GM19372 (cell line): ENCODE measurements around the gene FADS3.

Experiments used
- ATAC-seq: cut with Tn5 transposase; IDR thresholded peaks from one replicate; pipeline ENCODE4 v1.9.1; 2021; ENCODE audit warnings: mild to moderate bottlenecking, low read depth, moderate library complexity; ENCODE audit not compliant: unreplicated experiment

Gene FADS3

DNA sequence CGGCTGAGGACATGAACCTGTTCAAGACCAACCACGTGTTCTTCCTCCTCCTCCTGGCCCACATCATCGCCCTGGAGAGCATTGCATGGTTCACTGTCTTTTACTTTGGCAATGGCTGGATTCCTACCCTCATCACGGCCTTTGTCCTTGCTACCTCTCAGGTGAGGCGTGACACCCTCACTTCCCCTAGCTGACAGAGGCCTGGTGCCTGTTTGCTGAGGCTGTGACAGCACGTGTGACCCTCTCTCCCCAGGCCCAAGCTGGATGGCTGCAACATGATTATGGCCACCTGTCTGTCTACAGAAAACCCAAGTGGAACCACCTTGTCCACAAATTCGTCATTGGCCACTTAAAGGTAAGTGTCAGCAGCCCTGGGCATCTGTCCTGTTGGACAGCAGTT lies 51.0 kb downstream of the FADS3 start:
- ATAC-seq, result no peak

DNA sequence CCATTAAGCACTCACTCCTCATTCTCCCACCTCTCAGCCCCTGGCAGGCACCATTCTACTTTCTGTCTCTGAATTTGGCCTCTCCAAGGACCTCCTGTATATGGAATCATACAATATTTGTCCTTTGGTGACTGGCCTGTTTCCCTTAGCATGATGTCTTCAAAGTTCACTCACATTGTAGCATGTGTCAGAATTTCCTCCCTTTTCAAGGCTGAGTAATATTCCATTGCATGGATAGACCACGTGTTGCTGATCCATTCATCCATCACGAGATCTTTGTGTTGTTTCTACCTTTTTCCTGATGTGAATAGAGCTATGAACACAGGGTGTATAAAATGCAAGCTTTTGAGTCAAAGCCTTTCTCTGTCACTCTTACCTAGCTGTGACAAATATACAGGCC lies 51.6 kb downstream of the FADS3 start:
- no peak for ATAC-seq

DNA sequence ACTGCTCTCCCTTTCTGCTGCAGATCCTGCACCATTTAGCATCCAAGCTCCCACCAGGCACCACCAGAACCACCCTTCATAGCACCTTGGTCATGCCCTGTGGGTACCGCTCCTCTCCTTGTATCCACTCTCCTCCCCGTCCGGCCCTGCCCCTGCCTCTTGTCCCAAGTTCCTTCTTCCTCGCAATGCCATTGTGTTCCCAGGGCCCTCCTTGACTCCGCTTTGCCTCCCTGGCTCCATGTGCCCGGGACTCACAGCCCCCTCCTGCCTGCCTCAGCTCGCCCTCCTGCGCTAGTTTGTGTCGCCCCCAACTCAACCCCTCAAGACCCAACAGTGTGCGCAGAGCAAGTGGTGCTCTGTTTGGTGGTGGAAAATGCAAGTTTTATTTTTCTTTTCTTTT lies 52.4 kb downstream of the FADS3 start:
- ATAC-seq, result no peak

DNA sequence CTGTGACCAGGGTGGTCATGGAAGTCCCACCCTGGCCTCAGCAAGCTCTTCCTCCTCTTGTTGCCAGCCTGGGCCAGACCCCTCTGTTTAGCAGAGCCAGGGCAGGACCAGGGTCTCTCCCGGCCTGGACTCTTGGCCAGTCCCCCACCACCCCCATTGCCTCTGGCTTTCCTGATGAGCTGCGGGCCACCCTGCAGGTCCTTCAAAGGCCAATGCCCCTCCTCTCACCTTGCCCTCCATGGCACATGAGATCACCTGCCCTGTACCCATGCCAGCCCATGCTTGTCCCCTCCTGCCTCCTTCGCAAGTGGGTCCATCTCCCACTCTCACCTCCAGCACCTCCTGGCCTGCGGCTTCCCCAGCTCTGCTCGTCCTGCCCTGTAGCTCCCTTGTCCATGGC lies 52.8 kb downstream of the FADS3 start:
- ATAC-seq, result no peak

DNA sequence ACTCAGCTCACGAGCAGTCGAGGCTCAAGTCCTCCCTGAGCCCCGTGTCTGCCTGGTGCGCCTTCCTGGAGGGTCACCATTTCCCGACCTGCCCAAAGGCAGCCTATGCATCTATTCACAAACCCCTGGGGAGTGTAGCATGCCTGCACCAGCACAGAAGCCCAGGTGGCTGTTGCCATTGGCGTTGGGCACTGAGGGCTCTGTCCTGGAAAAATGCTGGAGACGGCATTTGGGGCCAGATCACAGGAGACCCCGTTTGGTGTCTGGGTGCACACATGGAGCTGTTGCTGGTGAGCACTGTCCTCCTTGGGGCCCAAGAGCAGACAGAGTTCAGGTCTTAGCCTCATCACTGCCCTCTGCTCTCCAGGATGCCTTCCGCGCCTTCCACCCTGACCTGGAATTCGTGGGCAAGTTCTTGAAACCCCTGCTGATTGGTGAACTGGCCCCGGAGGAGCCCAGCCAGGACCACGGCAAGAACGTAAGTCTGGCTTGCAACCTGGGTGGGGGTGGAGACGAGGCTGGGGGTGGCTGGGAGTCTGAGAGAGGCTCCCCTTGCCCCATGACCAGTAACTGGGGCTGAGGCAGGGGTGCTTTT lies 53.8 kb downstream of the FADS3 start:
- ATAC-seq, result no peak

DNA sequence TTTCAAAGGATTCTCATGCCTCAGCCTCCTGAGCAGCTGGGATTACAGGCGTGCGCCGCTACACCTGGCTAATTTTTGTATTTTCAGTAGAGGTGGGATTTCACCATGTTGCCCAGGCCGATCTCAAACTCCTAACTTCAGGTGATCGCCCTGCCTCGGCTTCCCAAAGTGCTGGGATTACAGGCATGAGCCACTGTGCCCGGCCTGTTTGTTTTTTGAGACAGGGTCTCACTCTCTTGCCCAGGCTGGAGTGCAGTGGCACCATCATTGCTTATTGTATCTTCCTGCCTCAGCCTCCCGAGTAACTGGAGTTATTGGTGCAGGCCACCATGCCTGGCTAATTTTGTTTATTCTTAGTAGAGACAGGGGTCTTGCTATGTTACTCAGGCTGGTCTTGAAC lies 55.2 kb downstream of the FADS3 start:
- ATAC-seq, result no peak

DNA sequence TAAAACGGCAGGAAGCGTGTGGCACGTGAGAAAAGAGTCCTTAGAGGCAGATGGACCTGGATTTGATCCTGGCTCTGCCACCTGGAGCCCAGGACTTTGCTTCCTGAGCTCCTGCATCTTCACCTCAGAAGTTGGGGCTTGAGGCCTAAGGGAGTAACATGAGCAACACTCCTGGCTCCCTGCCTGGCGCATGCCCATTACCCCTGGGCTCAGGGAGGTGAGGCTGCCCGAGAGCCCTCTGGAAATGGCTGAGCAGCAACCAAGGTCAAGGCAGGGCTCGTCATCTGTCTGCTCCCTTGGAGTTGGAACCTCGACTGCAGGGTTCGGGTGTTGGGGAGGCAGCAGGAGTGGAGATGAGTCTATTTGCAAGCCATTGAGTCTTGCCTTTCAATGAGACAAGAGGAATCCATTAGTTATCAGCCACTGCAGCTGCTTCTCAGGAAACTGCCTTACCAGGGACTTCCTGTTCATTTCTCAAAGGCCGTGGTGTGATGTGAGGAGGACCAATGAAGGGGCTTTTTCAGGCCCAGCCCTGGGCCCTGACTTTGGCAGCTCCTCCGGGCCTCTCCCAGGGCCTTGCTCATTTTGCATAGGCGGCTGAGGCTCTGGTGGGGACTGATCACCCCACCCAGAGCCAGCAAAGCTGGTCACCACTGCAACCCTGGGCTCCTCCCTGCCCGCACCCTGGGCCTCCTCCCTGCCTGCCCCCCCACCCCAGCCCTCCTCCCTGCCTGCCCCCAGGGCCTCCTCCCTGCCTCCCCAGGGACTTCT lies 56.9 kb downstream of the FADS3 start:
- peak; percentile 97 for ATAC-seq

DNA sequence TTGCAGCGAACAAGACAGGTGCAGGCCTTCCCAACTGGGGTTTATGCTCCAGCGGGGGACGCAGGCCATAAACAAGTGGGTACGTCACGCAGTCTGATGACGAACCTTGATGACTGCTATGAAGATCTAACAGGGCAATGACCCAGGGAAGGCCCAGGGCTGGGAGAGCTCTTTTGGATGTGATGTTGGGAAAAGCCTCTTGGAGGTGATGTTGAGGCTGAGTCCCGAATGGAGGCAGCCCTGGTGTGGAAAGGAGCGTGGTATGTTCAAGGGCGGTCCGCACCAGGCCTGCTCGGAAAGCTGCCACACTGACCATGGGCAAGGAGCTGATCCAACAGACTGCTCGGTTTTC lies 57.4 kb downstream of the FADS3 start:
- ATAC-seq, result no peak

DNA sequence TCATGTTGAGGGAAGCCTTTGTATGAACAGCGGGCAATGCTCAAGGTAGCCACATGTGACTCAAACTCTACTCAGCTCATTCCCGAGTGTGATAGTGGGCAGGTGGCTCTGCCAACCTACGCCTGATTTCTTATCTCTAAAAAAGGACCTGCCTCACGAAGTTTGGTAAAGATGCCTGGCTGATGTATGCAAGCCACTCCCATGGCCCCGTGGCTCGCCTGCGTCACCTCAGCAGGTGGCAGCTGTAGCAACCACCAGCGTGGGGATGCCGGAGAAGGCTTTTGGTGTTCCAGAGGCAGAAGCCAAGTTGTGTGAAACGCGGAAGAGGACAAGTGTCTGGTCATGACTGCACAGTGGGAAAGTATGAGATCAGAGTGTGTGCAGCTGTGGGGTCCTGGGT lies 57.9 kb downstream of the FADS3 start:
- ATAC-seq, result no peak

DNA sequence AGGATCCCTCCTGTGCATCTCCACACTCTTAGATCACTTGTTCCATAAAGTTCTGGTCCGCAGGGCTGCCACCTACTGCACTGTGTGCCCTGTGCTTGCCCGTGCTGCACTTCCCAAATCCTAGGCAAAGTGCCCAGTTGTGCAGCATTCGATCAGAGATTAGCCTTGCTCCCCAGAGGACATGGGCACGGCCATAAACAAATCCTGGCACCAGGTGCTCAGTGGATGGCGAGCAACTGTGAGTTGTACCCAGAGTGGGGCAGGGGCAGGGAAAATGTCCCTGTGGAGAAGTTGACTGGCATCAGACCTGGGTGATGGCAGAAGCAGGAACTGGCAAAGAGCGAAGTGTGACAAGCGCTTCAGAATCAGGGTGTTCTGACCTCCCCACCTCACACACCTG lies 58.6 kb downstream of the FADS3 start:
- ATAC-seq, result no peak

DNA sequence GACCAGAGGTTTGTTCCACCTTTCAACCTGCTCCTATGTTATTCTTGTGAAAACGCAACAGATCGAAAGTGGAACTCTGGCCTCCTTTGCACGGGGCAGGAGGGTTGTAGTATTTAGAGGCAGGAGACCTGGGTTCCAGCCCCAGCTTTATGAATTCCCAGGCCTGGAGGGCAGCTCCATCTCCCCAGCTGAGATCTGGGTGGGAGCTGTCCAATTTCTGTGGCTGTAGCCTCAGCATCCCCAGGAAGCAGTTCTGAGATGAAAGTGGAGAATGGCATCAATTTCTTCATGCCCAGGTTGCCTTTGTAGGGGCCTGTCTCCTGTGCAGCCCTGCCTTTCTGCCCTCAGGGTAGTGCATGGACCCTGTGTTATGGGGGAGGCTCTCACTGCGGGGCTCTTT lies 59.1 kb downstream of the FADS3 start:
- no peak for ATAC-seq

DNA sequence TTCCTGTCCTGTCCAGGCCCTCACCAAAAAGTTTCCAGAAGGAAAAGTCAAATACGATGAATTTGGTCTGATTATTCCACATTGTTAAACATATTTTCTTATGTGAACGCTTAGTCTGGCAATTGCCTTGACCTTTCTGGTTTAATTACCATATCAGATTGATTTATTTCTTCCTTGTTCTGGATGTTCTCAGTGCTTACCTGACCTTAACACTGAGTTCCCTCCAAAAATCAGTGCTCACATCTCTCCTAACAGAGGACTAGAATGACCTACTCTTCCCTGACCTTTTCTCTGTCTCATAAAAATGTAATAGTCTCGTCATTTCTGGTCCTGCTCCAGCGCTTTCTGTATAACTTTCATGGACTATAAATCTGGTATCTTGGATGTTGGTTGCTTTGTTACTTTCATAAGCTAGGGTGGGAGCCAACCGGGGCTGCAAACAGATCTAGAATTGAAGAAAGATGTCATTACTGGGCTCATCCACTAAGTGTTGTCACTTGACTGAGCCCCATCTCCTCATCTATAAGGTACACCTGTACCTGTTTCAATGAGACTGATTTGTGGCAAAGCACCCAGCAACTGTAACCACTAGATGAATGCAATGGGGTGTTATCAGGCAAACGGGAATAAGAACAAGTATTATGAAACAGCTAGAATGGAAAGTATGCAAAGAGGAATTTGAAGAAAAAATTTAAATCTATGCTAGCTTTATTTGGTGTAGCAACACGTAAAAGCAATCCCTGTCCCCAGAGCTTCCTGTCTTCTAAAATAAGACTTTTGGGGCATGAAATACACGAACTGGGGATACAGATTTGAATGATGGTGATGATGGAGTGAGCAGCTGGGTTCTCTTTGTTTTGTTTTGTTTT lies 60.9 kb downstream of the FADS3 start:
- ATAC-seq, result no peak

DNA sequence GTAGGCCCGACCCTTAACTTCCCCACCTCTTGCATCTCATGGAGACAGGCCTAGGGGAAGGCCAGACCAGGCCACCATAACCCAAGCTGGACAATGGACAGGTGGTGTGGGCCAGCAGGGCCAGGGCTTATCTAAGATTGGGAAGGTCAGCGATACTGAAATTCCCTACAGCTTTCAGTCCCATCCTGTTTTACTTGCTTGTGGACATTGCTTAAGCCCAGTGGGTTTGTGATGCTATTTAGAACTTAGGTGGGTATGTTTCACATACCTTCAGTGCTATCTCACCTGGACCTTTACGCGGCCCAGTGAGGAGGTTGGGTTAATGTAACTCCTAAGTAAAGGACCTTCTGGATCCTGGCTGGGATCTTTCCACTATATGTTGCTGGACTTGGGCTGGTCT lies 61.5 kb downstream of the FADS3 start:
- ATAC-seq, result no peak

DNA sequence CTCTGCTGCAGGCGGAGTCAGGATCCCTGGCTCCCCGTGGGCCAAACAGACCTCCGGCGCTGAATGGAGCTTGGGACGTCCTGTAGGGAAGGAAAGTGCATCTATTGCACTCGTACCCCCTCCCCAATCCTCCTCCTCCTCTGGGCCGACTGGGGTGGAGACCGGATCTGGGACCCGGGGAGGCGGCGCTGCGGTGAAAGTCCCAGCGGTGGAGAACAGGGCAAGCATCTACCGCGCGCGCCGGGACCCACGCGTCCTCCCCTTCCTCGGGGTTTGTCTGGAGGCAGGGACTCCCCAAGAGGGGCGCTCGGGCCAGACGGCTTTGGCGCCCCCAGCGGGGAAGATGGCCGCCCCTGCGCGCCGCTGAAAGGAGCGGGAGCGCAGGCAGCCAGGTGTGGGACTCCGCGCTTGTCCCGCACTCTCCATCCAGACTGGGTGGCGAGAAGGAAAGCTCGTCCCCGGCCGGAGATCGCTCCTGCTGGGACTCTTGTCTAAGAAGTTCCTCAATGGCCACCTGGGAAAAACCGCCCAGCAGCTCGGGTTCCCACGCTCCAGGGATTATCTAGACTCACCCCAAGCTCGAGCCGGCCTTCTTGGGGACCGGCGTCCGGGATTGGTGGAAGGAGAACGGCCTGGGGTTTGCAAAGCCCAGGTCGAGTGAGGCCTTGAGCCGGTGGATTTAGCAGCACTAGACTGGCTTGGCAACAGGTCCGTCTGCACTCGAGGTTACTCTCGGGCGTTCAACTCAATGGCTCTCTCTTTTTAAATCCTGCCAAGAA lies 62.5 kb downstream of the FADS3 start:
- ATAC-seq, result no peak

DNA sequence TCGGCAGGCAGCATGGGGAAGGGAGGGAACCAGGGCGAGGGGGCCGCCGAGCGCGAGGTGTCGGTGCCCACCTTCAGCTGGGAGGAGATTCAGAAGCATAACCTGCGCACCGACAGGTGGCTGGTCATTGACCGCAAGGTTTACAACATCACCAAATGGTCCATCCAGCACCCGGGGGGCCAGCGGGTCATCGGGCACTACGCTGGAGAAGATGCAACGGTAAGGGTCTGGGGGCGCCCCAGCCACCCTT lies 63.0 kb downstream of the FADS3 start:
- no peak for ATAC-seq

DNA sequence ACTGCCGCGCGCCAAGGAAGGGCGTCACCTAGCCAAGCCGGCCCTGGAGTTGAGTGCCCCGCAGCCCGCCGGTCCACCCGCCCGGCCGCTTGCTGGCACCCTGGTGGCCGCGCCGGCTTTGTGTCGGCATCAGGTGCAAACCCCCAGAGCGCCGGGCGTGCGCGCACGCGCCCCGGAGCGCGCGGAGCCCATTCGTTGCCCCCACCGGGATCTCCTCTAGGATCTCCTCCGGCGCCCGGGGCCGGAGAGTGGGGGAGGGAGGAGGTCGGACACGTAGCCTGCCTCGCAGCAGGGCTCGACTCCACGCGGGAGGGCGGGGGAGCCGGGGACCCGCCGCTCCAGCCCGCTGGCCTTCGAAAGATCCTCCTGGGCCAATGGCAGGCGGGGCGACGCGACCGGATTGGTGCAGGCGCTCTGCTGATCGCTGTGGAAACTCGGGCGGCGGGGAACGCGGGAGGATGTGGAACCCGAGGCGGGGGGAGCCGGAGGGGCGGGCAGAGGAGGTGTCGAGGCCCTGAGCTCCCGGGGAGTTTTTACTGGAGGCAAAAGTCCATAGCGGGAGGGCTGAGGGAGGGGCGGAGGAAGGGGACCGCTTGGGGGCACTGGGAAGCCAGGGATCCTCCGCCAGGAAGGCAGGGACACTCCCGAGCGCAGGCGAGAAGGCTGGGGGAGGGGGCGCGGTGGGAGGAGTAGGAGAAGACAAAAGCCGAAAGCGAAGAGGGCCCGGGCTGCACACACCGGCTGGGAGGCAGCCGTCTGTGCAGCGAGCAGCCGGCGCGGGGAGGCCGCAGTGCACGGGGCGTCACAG lies 63.6 kb downstream of the FADS3 start, which contains the start of gene FADS2:
Gene FADS2 (plus strand): TSS at position 730 of the 808 bp plus-strand sequence. CDS start 91 bp downstream, outside the sequence.
- ATAC-seq, result peak; percentile 69

DNA sequence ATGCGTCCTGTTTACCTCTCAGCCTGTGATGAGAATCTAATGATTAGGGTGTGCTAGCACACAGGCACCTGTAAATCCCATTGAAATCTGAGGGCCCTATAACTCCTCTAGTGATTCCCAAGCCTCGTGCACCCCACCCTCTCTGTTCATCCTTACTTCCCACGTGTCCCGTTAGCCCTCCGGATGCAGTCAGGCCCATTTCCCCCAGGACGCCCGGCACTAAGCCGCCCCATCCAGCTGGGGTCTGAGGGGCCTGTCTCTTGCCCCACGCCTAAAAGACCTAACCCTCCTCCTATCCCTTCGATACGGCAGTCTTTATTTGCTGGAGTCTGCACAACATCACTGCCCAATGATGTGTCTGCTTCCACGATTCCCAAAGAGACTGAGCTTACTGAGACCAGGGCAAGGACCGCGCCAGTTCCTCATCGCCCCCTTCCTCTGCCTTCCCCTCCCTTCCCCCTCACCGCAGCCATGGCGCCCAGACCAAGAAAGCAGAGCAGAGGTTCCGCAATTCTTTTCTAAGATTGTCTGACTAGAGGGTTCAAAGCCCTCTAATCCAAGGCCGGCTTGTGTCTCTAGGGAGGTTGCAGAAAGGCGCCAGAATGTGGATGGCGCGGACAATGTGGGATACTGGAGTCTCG lies 64.3 kb downstream of the FADS3 start:
- no peak for ATAC-seq
